ENCODE results near the gene PRR5L. TPM values are rescaled to one million over a fixed set of nuclear protein-coding genes. Genes with fewer than 3 reads are reported as not detected.
A peak's percentile ranks its signal among the peaks of the same experiment; 100 is the strongest.

PRR5L gene
- total RNA-seq, 2 donors from 2014 or later: 3.2 to 11.8 TPM

- no peak for DNase-seq (ENCODE audit: low spot score)
- Histone ChIP-seq H3K9me3 (no peaks in the 10 kb centered on the region), H3K27ac (no peak overlapping the region), H3K4me3 (no peak overlapping the region), H3K4me1 (ENCODE audit: control insufficient read depth in 1 of 2, low read depth in 2 of 2) (peaks cover 33 to 85% of the 10 kb centered on the region in 2 donors), H3K36me3 (no peaks in the 10 kb centered on the region), H3K27me3 (replicated peaks; ENCODE audit: insufficient read depth) (no peaks in the 10 kb centered on the region)
- TF ChIP-seq CTCF (IDR thresholded peaks at IDR 0.05): no peak
- ATAC-seq (ENCODE audit: insufficient number of reproducible peaks, low FRiP score, low read depth): no peak
Observed at GRCh38 chr11:36453678-36454077, 157.6 kb downstream of the PRR5L start.

- H3K27ac ChIP-seq: peak overlapping the region; percentile 86 to 92
- no peak for ATAC-seq (ENCODE audit: insufficient number of reproducible peaks, low FRiP score, low read depth)
Observed at GRCh38 chr11:36454551-36454940, 158.5 kb downstream of the PRR5L start.

GRCh38 chr11:36454941-36455631 lies 159.0 kb downstream of the PRR5L start:
- TF ChIP-seq CTCF (IDR thresholded peaks at IDR 0.05): no peak
- Histone ChIP-seq H3K9me3 (no peaks in the 10 kb centered on the region), H3K4me3 (peak overlapping the region; percentile 28), H3K27ac (peak overlapping the region; percentile 86 to 92), H3K4me1 (ENCODE audit: control insufficient read depth in 1 of 2, low read depth in 2 of 2) (peaks cover 31 to 71% of the 10 kb centered on the region in 2 donors), H3K27me3 (replicated peaks; ENCODE audit: insufficient read depth) (no peaks in the 10 kb centered on the region), H3K36me3 (no peaks in the 10 kb centered on the region)
- no peak for DNase-seq (ENCODE audit: low spot score)
- no peak for ATAC-seq (ENCODE audit: insufficient number of reproducible peaks, low FRiP score, low read depth)

More at GRCh38 chr11:36454551-36454940, 158.5 kb downstream of the PRR5L start:
- no peak for DNase-seq (ENCODE audit: low spot score)
- Histone ChIP-seq H3K4me1 (ENCODE audit: control insufficient read depth in 1 of 2, low read depth in 2 of 2) (peaks cover 33 to 77% of the 10 kb centered on the region in 2 donors), H3K36me3 (no peaks in the 10 kb centered on the region), H3K27me3 (replicated peaks; ENCODE audit: insufficient read depth) (no peaks in the 10 kb centered on the region), H3K4me3 (no peak overlapping the region), H3K9me3 (no peaks in the 10 kb centered on the region)
- TF ChIP-seq CTCF (IDR thresholded peaks at IDR 0.05): no peak

GRCh38 chr11:36455658-36456111 lies 159.6 kb downstream of the PRR5L start:
- H3K4me1 ChIP-seq (ENCODE audit: control insufficient read depth in 1 of 2, low read depth in 2 of 2): peaks cover 29 to 65% of the 10 kb centered on the region in 2 donors
- no peaks in the 10 kb centered on the region for H3K9me3 ChIP-seq
- TF ChIP-seq CTCF (IDR thresholded peaks at IDR 0.05): peak; percentile 16
- H3K27ac ChIP-seq: peak overlapping the region; percentile 86 to 92
- peak overlapping the region; percentile 28 for H3K4me3 ChIP-seq
- ATAC-seq (ENCODE audit: insufficient number of reproducible peaks, low FRiP score, low read depth): peak; percentile 92
- no peaks in the 10 kb centered on the region for H3K36me3 ChIP-seq
- H3K27me3 ChIP-seq (replicated peaks; ENCODE audit: insufficient read depth): no peaks in the 10 kb centered on the region
- peak; percentile 69 for DNase-seq (ENCODE audit: low spot score)

- Histone ChIP-seq H3K27ac (peak overlapping the region; percentile 86 to 92), H3K4me3 (peak overlapping the region; percentile 2), H3K9me3 (no peaks in the 10 kb centered on the region), H3K27me3 (replicated peaks; ENCODE audit: insufficient read depth) (no peaks in the 10 kb centered on the region), H3K36me3 (no peaks in the 10 kb centered on the region), H3K4me1 (ENCODE audit: control insufficient read depth in 1 of 2, low read depth in 2 of 2) (peaks cover 29 to 61% of the 10 kb centered on the region in 2 donors)
- no peak for DNase-seq (ENCODE audit: low spot score)
- TF ChIP-seq CTCF (IDR thresholded peaks at IDR 0.05): no peak
- no peak for ATAC-seq (ENCODE audit: insufficient number of reproducible peaks, low FRiP score, low read depth)
Observed at GRCh38 chr11:36456156-36456555, 160.1 kb downstream of the PRR5L start.

All from thoracic aorta (tissue), 2 donors.